ENCODE measurements around the gene TDRD5. TPM values are rescaled to one million over a fixed set of nuclear protein-coding genes. Genes with fewer than 3 reads are reported as not detected.

The TDRD5 gene
- total RNA-seq, 3 donors from 2014 or later (not counting 1 experiment from before 2014, with no cell fraction given) = not detected

- H3K27ac Mint-ChIP-seq = no peak overlapping the region
- ATAC-seq (no peak), DNase-seq (no peak)
- H3K9me3 ChIP-seq (ENCODE audit: control insufficient read depth, insufficient read depth, low read length) = no peaks in the 10 kb centered on the region
- intact Hi-C loops (cut with micrococcal nuclease) = no loop called here
- no peaks in the 10 kb centered on the region for H3K4me1 ChIP-seq (ENCODE audit: control insufficient read depth, insufficient read depth, low read length)
- peaks cover 0 to 4% of the 10 kb centered on the region in 2 donors for H3K27me3 Mint-ChIP-seq (ENCODE audit: low read depth in 2 of 2)
- H3K4me3 ChIP-seq (ENCODE audit: low read length) = no peak overlapping the region
- no peaks in the 10 kb centered on the region for H3K36me3 ChIP-seq (ENCODE audit: control insufficient read depth, insufficient read depth, low read length)
- no peak overlapping the region for H3K27ac ChIP-seq (ENCODE audit: low read length)
- H3K4me3 Mint-ChIP-seq = no peak overlapping the region
- H3K36me3 Mint-ChIP-seq = no peaks in the 10 kb centered on the region
- H3K9me3 Mint-ChIP-seq = no peaks in the 10 kb centered on the region
- TF ChIP-seq CTCF (IDR thresholded peaks at IDR 0.05) = no peak
- H3K4me1 Mint-ChIP-seq = no peaks in the 10 kb centered on the region
- no peaks in the 10 kb centered on the region for H3K27me3 ChIP-seq (ENCODE audit: control insufficient read depth, insufficient read depth, low read length)
Observed at GRCh38 chr1:179554427-179554826, 37.2 kb upstream of the TDRD5 start.

GRCh38 chr1:179558078-179558477 lies 33.6 kb upstream of the TDRD5 start:
- Histone ChIP-seq H3K4me3 (ENCODE audit: low read length) (no peak overlapping the region), H3K36me3 (ENCODE audit: control insufficient read depth, insufficient read depth, low read length) (no peaks in the 10 kb centered on the region), H3K27me3 (ENCODE audit: control insufficient read depth, insufficient read depth, low read length) (no peaks in the 10 kb centered on the region), H3K9me3 (ENCODE audit: control insufficient read depth, insufficient read depth, low read length) (no peaks in the 10 kb centered on the region), H3K4me1 (ENCODE audit: control insufficient read depth, insufficient read depth, low read length) (no peaks in the 10 kb centered on the region), H3K27ac (ENCODE audit: low read length) (no peak overlapping the region)
- ATAC-seq = no peak
- H3K27ac Mint-ChIP-seq = no peak overlapping the region
- WGBS (ENCODE audit: insufficient coverage) = no CpG with 5 or more reads among the region's 1 CpG
- H3K9me3 Mint-ChIP-seq = peaks cover 0 to 2% of the 10 kb centered on the region in 2 donors
- no peaks in the 10 kb centered on the region for H3K36me3 Mint-ChIP-seq
- no peak for TF ChIP-seq CTCF (IDR thresholded peaks at IDR 0.05)
- H3K4me1 Mint-ChIP-seq = no peaks in the 10 kb centered on the region
- intact Hi-C loops (cut with micrococcal nuclease) = no loop called here
- no peak for DNase-seq
- no peaks in the 10 kb centered on the region for H3K27me3 Mint-ChIP-seq (ENCODE audit: low read depth in 2 of 2)
- no peak overlapping the region for H3K4me3 Mint-ChIP-seq

GRCh38 chr1:179575497-179576314 lies 15.9 kb upstream of the TDRD5 start, which contains the start of gene NPHS2:
TSS of gene NPHS2 (minus strand) at chr1:179575948. CDS start at chr1:179575864, 84 bp downstream.
- Histone ChIP-seq H3K36me3 (ENCODE audit: control insufficient read depth, insufficient read depth, low read length) (no peaks in the 10 kb centered on the region), H3K4me1 (ENCODE audit: control insufficient read depth, insufficient read depth, low read length) (no peaks in the 10 kb centered on the region), H3K4me3 (ENCODE audit: low read length) (no peak within 1 kb of the TSS), H3K27me3 (ENCODE audit: control insufficient read depth, insufficient read depth, low read length) (peaks cover 9% of the 10 kb centered on the region), H3K9me3 (ENCODE audit: control insufficient read depth, insufficient read depth, low read length) (no peaks in the 10 kb centered on the region), H3K27ac (ENCODE audit: low read length) (no peak within 1 kb of the TSS)
- peaks cover 7% of the 10 kb centered on the region for H3K36me3 Mint-ChIP-seq
- WGBS (ENCODE audit: insufficient coverage) = 9% methylated on average over 77 of the region's 77 CpGs
- intact Hi-C loops (cut with micrococcal nuclease) = no loop called here
- H3K27ac Mint-ChIP-seq = no peak within 1 kb of the TSS
- H3K27me3 Mint-ChIP-seq (ENCODE audit: low read depth in 2 of 2) = peaks cover 43% of the 10 kb centered on the region in 2 donors
- TF ChIP-seq CTCF (IDR thresholded peaks at IDR 0.05) = no peak
- ATAC-seq (no peak), DNase-seq (no peak)
- no peak within 1 kb of the TSS for H3K4me3 Mint-ChIP-seq
- H3K9me3 Mint-ChIP-seq = peaks cover 0 to under 1% of the 10 kb centered on the region in 2 donors
- H3K4me1 Mint-ChIP-seq = peaks cover 0 to 5% of the 10 kb centered on the region in 2 donors
